IPS DF 6.9 (cell line): ENCODE measurements around the gene REV3L.
"Not testable (repeated sequence)": the region's sequence is repeated elsewhere in the genome, so short reads cannot be mapped to it uniquely, and the experiment has no call there.

Experiments
- DNase-seq: peaks from one replicate; pipeline ENCODE4 v3.0.0-alpha.2; 2013; ENCODE audit warnings: low read depth, low spot score
- H3K27ac ChIP-seq: one replicate; pipeline ENCODE4 v1.5.1; 2013; ENCODE audit warnings: low read length, control low read depth
- H3K27me3 ChIP-seq: 2 replicates; pipeline ENCODE4 v1.6.1; 2013; ENCODE audit warnings: mild to moderate bottlenecking, low read length; ENCODE audit not compliant: control insufficient read depth, insufficient read depth
- H3K36me3 ChIP-seq: 2 replicates; pipeline ENCODE4 v1.6.1; 2013; ENCODE audit warnings: low read length; ENCODE audit not compliant: control insufficient read depth, insufficient read depth
- H3K4me1 ChIP-seq: 2 replicates; pipeline ENCODE4 v1.6.1; 2013; ENCODE audit warnings: low read length; ENCODE audit not compliant: control insufficient read depth, insufficient read depth
- H3K4me3 ChIP-seq: 2 replicates; pipeline ENCODE4 v1.5.1; 2013; ENCODE audit warnings: mild to moderate bottlenecking, low read length
- H3K9me3 ChIP-seq: 2 replicates; pipeline ENCODE4 v1.6.1; 2013; ENCODE audit warnings: low read length, inconsistent platforms; ENCODE audit not compliant: control insufficient read depth, insufficient read depth
- WGBS: extraction: QIAGEN DNeasy Blood & Tissue Kit; methylation state at CpG from one replicate; pipeline ENCODE4 v1.1.7; 2013; ENCODE audit warnings: mixed read lengths, missing lambda C conversion rate; ENCODE audit not compliant: insufficient read length, insufficient coverage; 5-methylcytosine and 5-hydroxymethylcytosine counted together

REV3L gene

DNA sequence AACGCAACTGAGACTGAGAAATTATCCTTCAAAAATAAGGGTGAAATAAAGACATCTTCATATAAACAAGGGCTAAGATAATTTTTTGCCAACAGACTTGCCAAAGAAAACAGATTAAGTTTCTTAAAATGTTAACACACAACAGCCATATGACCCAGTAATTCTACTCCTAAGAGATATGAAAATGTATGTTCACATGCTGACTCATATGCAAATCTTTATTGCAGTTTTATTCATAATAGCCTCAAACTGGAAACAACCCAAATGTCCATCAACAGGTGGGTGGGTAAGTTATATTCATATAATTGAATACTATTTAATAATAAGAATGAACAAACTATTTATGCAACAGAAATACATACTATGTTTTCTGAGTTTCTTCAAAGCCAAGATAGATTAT, 140.1 kb downstream of the REV3L start:
- Histone ChIP-seq H3K4me3 (no peak overlapping the region), H3K36me3 (no peaks in the 10 kb centered on the region), H3K27ac (no peak overlapping the region), H3K9me3 (no peaks in the 10 kb centered on the region), H3K4me1 (no peaks in the 10 kb centered on the region), H3K27me3 (no peaks in the 10 kb centered on the region)
- DNase-seq: no peak
- WGBS: no CpG with 5 or more reads among the region's 1 CpG

DNA sequence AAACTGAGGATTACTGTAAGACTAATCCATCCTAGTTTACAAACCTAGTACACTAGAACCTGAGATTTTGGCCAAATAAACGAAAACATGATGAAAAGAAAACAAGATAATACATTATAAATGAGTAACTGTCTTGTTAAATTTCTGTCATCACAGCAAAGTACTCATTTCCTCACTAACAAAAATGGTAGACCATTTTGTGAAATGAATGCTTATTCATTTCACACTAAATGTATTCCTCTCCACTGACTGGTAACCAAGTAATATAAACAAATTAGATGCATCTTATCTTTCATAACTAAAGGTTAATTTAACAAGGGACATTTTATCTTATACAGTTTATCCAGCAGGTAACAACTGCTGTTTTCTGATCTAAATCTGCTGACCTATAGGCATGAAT, 143.7 kb downstream of the REV3L start:
- no peak overlapping the region for H3K27ac ChIP-seq
- H3K27me3 ChIP-seq: no peaks in the 10 kb centered on the region
- H3K9me3 ChIP-seq: no peaks in the 10 kb centered on the region
- H3K4me3 ChIP-seq: no peak overlapping the region
- H3K36me3 ChIP-seq: no peaks in the 10 kb centered on the region
- WGBS: no CpG with 5 or more reads among the region's 1 CpG
- no peak for DNase-seq
- H3K4me1 ChIP-seq: no peaks in the 10 kb centered on the region

DNA sequence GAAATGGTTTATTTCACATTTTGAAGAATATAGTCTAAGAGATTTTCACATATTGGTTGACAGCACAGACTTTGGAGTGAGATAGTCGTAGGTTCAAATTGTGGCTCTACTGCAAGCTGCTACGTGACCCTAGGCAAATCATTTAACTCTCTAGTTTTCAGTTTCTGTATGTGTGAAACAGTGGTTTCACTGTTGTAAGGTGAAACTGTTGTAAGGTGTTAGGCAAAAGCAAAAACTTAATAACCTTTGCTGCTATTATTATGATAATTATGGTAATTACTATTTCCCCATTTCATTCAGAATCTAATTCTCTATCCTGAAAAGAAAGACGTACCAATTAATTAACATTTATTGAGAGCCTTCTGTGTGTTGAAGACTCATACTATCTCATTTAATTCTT, 144.2 kb downstream of the REV3L start:
- no peak for DNase-seq
- Histone ChIP-seq H3K27me3 (no peaks in the 10 kb centered on the region), H3K4me1 (no peaks in the 10 kb centered on the region), H3K9me3 (no peaks in the 10 kb centered on the region), H3K27ac (no peak overlapping the region), H3K4me3 (no peak overlapping the region), H3K36me3 (no peaks in the 10 kb centered on the region)
- no CpG with 5 or more reads among the region's 3 CpGs for WGBS

DNA sequence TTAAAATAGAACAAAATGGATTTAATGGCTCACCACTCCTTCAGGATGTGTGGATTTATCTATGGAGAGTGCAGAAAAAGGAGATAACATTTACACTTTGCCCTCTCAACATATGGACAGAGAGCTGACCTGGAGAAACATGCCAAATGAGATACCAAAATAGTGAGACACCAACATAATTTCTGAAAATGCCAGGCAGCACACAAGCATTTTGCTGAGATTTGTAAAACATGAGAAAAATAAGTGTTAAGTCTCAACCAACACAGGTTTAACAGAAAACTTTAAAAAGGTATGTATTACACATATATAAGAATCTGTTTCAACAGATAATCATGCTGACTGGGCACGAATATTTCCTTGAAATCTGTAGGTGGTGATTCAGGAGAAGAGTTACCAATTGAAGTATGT, 145.2 kb downstream of the REV3L start:
- Histone ChIP-seq H3K36me3 (no peaks in the 10 kb centered on the region), H3K9me3 (no peaks in the 10 kb centered on the region), H3K4me1 (no peaks in the 10 kb centered on the region), H3K27me3 (no peaks in the 10 kb centered on the region), H3K27ac (no peak overlapping the region), H3K4me3 (no peak overlapping the region)
- no CpG with 5 or more reads among the region's 1 CpG for WGBS
- no peak for DNase-seq

DNA sequence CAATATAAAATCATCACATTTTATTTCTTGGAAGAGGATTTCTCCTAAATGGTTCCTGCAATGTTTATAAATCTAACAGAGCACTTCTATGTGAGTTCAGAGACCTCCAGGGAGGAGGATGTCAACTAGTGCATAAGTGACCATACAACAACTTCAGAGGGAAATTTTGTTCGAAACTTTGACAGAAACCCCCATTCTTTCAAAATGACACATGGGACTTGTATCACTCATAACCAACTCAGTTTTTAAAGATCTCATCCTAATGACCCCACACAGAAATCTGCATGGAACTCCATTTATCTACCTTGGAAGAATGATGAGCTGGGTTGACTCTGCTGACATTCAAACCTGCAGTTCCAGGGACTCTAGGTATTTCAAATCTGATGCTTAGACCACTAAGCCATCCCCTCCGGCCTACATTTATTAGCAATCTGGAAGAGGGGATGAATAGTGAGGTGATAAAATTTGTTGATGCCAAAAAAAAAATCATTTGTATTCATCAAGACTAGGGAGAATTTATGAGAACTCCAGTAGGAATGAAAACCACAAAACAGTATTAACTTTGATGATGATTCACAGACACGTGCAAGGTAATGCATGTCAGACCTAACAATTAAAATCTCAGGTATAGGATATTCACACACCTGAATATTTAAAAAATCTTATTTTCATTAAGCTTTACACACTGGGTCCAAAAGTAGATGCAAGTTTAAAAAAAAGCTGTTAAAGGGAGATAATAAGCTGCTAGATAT, 153.0 kb downstream of the REV3L start:
- H3K27me3 ChIP-seq: no peaks in the 10 kb centered on the region
- H3K4me1 ChIP-seq: no peaks in the 10 kb centered on the region
- H3K4me3 ChIP-seq: no peak overlapping the region
- WGBS: no CpG with 5 or more reads among the region's 3 CpGs
- H3K9me3 ChIP-seq: no peaks in the 10 kb centered on the region
- no peak for DNase-seq
- H3K27ac ChIP-seq: no peak overlapping the region
- H3K36me3 ChIP-seq: no peaks in the 10 kb centered on the region

DNA sequence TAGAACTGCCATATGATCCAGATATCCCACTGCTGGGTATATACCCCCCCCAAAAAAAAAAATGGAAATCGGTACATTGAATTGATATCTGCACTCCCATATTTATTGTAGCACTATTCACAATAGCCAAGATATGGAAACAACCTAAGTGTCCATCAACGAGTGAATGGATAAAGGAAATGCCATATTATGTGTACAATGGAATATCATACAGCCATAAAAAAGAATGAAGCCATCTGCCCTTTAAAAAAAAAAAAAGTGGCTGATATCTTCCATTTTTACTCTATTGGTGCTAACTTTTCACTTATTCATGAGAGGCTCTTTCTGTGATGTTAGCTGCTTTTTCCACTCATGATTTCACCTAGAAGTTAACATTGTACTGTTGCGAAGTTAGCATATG, 156.5 kb downstream of the REV3L start:
- Histone ChIP-seq H3K9me3 (no peaks in the 10 kb centered on the region), H3K27ac (no peak overlapping the region), H3K4me1 (no peaks in the 10 kb centered on the region), H3K36me3 (no peaks in the 10 kb centered on the region), H3K4me3 (no peak overlapping the region), H3K27me3 (no peaks in the 10 kb centered on the region)
- no CpG with 5 or more reads among the region's 3 CpGs for WGBS
- DNase-seq: no peak

DNA sequence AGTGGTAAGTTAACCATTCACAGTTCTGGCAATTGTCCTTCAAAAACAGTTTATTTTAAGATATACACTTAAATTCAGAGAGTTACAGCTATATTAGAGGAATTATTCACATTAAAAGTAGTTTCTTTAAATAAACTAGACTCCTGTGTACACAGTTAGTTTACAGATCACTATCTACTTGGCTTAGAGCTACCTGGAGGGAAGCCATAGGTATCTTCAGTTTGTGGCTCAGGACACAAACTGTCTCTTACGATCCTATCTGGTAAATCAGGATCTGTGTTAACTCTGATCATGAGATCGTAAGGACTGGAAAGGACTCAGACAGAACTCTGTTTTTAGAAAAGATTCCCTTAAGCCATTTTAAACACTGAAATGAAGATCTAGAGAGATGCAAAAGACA, 160.9 kb downstream of the REV3L start:
- Histone ChIP-seq H3K4me3 (no peak overlapping the region), H3K27ac (no peak overlapping the region), H3K4me1 (no peaks in the 10 kb centered on the region), H3K27me3 (no peaks in the 10 kb centered on the region), H3K9me3 (no peaks in the 10 kb centered on the region), H3K36me3 (no peaks in the 10 kb centered on the region)
- no CpG with 5 or more reads among the region's 2 CpGs for WGBS
- no peak for DNase-seq

DNA sequence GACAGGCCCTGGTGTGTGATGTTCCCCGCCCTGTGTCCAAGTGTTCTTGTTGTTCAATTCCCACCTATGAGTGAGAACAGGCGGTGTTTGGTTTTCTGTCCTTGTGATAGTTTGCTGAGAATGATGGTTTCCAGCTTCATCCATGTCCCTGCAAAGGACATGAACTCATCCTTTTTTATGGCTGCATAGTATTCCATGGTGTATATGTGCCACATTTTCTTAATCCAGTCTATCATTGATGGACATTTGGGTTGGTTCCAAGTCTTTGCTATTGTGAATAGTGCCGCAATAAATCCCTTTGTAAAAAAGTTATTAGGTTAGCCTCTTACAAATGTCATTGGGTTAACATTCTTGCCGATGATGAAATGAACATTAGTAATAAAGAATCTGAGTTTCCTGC, 175.1 kb downstream of the REV3L start:
- not testable (repeated sequence) for DNase-seq, H3K9me3 ChIP-seq, H3K4me1 ChIP-seq, H3K4me3 ChIP-seq, H3K36me3 ChIP-seq, H3K27ac ChIP-seq, H3K27me3 ChIP-seq
- no CpG with 5 or more reads among the region's 4 CpGs for WGBS

DNA sequence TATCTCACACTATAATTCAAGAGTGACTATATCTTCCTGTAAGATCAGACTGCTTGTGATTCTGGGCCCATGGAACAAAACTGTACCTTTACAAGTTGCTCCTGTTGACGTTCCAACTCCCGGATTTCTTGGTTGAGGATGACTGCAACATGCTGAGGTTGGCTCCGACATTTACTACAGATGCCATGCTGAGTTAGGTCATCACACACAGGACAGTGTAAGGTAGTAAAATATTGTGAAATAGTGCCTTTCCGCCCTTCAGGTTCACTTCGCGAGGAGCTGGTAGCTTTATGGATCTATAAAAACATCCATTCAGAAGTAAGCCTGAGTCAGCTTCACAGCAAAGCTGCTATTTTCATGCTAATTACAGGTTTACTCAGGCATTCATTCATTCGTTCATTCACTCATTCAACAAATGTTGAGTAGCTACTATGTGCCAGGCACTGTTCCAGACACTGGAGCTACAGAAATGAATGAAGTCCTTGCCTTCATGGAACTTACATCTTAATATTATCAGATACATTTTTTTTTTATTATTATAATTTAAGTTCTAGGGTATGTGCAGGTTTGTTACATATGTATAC, 175.7 kb downstream of the REV3L start:
- H3K4me3 ChIP-seq: no peak overlapping the region
- no peak for DNase-seq
- H3K27ac ChIP-seq: no peak overlapping the region
- no CpG with 5 or more reads among the region's 7 CpGs for WGBS
- no peaks in the 10 kb centered on the region for H3K36me3 ChIP-seq
- no peaks in the 10 kb centered on the region for H3K27me3 ChIP-seq
- H3K4me1 ChIP-seq: 0 out of 2 replicates have a peak, but pooled peaks cover 2% of the 10 kb centered on the region
- H3K9me3 ChIP-seq: no peaks in the 10 kb centered on the region

DNA sequence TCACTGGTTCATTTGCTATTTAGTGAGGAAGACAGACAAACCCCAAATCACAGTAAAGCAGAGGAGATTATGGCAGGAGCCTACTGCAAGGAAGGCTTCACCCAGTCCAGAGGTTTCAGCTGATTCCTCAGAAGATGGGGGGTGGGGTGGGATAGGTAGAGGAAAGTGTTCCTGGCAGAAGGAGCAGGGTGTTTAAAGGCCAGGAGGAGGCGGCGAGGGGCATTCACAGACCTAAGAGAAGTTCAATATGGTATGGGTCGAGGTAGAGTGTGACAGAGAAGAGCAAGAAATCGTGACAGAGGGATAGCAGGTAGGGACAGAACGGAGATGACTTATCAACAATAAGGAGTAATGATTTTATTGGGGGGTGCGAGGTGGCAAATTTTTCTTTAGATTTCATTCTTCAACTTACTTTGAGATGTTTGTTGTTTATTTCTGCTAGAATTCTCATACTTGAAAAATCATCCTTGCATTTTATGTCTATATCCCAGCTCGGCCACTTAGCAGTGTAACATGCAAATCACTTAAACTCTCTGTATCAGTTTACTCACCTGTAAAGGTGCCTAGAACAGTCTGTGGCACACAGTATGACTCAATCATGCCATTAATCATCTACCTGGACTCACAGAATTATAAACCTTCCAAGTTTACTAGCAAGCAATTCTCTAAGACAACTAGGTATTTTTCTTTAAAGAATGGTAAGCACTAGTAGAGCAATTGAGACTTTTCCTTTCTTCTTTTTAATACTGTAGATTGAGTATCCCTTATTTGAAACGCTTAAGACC, 176.7 kb downstream of the REV3L start:
- no peaks in the 10 kb centered on the region for H3K9me3 ChIP-seq
- DNase-seq: no peak
- no peak overlapping the region for H3K4me3 ChIP-seq
- 0 out of 2 replicates have a peak, but pooled peaks cover 2% of the 10 kb centered on the region for H3K4me1 ChIP-seq
- H3K27me3 ChIP-seq: no peaks in the 10 kb centered on the region
- H3K36me3 ChIP-seq: no peaks in the 10 kb centered on the region
- no peak overlapping the region for H3K27ac ChIP-seq
- WGBS: no CpG with 5 or more reads among the region's 8 CpGs
